SKM-1 (cell line): ENCODE data around the gene C2CD4D.
"Not testable (repeated sequence)": the region's sequence is repeated elsewhere in the genome, so short reads cannot be mapped to it uniquely, and the experiment has no call there.

ENCODE experiments used
- DNase-seq: peaks from one replicate; lab custom pipeline; 2025; ENCODE audit not compliant: unreplicated experiment; lab: John Stamatoyannopoulos, UW

Gene C2CD4D

DNA sequence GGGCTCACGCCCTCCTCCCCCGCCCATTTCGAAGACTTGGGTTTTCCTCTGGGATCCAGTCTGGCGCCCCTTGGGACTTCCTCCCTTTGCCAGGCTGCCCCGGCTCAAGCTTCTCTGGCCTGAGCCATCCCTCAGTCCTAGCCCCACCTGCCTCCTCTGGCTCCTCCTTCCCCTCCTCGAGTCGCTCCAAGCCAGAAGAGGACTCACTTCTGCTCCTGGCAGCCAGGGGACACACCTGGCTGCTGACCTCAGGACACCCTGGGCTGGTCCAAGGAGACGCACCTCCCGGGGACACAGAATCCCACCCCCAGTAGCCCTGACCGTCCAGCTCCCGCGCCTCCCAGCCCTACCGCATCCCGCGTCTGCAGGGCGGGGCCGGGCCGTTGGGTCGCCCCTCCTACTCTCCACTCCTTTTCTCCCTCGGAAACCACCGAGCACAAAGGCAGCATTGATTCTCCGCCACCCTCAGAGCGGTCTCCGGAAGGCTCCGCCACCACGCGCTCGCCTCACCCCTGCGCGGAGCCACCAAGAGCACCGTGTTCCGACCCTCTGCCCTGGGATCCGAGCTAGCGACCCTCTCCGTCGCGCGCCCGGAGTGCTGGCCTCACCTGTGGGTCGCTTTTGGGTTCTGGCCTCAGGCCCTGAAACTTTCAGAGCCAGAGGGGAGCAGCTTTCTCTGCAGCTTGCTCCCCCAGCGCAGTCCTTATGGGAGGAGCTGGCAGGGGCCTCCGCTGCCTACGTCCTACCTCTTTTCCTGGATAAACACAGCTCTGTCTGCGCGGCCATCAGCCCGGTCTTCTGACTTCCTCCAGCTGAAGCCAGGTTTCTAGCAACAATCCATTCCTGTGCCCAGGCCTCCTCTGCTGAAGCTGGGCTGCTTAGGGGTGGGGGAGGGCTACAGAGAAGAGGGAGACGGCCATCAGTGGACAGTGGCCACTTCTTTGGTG lies at the start of gene C2CD4D:
Gene C2CD4D, minus strand, starts transcription at position 364 of the 947 bp plus-strand sequence. CDS start 831 bp downstream, outside the sequence.
- no peak for DNase-seq

DNA sequence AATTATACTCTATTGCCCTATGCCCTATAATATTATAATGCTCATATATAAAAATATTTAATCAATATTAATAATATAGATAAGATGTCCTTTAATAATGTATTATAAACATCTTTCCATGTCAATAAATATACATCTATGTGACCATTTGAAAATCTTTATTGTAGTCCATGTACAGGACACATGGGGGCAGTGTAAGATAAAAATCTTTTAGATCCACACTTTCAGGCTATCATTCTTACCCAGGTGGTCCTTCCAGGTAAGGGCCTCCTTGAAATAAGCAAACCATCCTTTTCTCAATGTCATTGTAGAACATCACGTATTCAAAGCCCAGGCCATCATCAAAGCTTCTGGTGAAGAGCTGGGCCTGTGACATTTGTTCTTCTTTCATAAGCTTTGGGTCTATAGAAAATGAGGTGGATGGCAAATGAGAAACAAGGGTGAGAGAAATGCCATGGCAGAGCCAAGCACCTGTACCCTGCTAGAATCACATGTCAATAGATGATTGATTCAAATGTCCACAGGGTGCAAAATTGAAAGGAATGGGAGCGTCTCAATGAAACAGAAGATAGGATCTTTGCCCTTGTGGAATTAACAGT lies 49.5 kb upstream of the C2CD4D start:
- DNase-seq = no peak

DNA sequence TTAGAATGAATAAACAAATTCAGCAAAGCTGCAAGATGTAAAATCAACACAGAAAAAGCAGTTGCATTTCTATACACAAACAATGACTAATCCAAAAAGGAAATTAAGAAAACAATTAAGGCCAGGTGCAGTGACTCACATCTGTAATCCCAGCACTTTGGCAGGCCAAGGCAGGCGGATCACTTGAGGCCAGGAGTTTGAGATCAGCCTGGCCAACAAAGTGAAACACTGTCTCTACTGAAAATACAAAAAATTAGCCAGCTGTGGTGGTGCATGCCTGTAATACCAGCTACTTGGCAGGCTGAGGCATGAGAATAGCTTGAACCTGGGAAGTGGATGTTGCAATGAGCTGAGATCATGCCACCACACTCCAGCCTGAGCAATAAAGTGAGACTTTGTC lies 47.4 kb upstream of the C2CD4D start:
- no peak for DNase-seq

DNA sequence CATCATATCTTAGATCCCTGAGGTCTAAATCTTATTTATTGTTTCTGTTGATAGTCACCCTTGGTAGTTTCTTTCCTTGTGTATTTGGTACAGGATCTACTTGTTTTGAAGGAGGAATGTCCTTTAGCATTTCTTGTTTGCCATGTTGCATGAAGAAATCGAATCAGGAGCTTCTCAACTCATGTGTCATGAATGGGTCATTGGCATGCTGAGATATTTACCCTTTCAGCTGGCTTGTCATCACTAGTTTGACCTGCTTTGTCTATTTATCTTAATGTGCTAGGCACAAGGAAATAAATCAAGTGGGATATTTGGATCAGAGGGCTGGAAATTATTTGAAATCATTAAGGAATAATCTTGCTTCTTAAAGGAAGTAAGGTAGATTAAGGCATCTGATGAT lies 45.9 kb upstream of the C2CD4D start:
- no peak for DNase-seq

DNA sequence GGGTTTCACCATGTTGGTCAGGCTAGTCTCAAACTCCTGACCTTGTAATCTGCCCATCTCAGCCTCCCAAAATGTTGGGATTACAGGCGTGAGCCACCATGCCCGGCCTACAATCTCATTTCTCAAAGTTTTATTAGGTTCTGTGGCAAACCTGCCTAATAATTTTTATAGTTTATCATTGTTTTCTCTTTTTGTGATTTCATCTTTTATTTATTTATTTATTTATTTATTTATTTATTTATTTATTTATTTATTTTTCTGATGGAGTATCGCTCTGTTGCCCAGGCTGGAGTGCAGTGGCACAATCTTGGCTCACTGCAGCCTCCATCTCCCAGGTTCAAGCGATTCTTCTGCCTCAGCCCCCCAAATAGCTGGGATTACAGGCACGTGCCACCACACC lies 45.3 kb upstream of the C2CD4D start:
- DNase-seq = not testable (repeated sequence)

DNA sequence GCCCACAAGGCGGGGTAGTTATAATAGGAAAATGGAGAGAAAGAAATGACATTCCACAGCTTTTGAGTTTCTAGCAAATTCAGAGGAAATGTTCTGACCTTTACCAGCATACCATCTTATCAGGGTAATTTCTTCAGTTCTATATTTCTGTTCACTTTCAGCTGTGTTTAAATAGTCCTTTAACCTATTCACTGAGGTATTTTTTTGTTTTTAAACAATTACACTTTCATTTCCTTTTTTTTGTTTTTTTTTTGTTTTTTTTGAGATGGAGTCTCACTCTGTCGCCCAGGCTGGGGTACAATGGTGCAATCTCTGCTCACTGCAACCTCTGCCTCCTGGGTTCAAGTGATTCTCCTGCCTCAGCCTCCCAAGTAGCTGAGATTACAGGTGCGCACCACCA lies 44.8 kb upstream of the C2CD4D start:
- DNase-seq = not testable (repeated sequence)

DNA sequence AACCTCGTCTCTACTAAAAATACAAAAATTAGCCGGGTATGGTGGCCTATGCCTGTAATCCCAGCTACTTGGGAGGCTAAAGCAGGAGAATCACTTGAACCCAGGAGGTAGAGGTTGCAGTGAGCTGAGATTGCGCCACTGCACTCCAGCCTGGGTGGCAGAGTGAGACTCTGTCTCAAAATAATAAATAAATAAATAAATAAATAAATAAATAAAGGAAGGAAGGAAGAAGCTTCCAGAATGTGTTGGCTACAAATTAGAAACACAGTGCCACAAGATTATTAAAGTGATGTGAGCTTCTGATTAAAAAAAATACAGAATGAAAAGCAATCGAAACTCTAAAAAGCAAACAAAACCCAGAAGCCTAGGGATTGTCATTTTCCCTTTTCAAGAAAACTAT lies 44.3 kb upstream of the C2CD4D start:
- DNase-seq = not testable (repeated sequence)

DNA sequence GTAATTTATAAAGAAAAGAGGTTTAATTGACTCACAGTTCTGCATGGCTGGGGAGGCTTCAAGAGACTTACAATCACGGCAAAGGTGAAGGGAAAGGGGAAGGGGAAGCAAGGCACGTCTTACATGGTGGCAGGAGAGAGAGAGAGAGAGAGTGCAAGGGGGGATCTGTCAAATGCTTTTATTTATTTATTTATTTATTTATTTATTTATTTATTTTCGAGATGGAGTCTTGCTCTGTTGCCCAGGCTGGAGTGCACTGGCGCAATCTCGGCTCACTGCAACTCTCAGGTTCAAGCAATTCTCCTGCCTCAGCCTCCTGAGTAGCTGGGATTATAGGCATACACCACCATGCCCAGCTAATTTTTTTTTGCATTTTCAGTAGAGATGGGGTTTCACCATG lies 43.3 kb upstream of the C2CD4D start:
- not testable (repeated sequence) for DNase-seq

DNA sequence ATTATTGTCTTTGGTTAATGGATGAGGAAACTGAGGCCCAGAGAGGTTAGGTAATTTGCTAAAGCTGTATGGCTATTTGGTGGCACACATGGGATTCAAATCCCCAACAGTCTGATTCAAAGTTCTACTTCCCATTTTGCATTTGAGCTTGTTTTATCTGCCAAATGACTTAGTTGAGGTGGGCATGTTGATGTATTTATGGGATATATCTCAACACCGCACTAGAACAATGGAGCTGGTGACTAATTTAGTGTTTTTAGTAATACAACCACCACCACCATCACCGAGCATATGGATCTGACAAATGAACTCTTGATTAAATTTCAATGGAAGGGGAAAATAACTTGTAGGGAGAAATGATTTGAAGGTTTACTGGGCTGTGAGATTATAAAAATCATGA lies 42.8 kb upstream of the C2CD4D start:
- no peak for DNase-seq

DNA sequence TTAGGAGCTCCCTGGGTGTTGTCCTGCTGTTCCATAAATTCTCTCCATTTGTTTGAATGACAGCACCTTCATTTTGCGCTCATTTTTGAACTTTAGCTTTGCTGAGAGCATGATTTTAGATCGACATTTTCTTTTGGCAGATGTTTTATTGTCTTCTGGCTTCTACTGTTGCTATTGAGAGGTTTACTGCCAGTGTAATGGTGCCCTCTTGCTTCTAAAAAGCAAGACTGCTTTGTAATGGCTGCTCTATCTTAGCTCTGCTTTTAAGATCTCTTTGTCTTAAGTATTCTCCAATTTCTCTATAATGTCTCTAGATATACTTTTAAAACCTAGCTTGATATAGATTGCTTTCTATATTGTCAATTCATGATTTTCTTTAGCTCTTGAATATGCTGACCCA lies 41.9 kb upstream of the C2CD4D start:
- DNase-seq = no peak

DNA sequence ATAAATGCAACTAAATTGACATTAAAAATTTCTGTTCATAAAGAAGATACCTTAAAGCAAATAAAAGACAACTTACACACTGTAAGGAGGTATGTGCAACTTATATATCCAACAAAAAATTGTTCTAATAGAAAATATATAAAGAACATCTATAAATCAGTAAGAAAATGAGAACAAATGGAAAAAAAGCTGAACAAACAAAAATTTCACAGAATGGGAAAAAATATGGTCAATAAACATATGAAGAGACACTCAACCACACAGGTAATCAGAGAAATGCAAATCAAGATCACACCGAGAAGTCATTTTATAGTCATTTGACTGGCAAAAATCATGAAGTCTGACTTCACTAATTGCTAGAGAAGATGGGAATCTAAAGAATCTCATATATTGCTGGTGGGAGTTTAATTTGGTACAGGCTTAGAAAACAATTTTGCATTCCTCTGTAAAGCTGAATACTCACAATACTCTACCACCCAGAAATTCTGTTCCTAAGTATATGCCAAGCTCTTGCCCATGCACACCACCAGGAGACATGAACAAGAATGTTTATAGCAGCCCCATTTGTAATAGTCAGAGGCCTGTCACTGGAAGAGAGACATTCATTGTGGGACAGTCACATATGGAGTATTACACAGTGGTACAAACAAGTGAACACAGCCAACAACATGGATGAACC lies 35.9 kb upstream of the C2CD4D start:
- no peak for DNase-seq

DNA sequence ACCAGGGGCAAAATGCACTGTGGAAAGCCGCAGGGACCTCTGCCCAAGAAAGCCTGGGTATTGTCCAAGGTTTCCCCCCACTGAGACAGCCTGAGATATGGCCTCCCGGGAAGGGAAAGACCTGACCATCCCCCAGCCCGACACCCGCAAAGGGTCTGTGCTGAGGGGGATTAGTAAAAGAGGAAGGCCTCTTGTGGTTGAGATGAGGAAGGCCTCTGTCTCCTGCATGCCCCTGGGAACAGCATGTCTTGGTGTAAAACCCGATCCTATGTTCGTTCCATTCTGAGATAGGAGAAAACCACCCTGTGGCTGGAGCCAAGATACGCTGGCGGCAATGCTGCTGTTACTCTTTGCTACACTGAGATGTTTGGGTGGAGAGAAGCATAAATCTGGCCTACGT lies 33.2 kb upstream of the C2CD4D start:
- not testable (repeated sequence) for DNase-seq

DNA sequence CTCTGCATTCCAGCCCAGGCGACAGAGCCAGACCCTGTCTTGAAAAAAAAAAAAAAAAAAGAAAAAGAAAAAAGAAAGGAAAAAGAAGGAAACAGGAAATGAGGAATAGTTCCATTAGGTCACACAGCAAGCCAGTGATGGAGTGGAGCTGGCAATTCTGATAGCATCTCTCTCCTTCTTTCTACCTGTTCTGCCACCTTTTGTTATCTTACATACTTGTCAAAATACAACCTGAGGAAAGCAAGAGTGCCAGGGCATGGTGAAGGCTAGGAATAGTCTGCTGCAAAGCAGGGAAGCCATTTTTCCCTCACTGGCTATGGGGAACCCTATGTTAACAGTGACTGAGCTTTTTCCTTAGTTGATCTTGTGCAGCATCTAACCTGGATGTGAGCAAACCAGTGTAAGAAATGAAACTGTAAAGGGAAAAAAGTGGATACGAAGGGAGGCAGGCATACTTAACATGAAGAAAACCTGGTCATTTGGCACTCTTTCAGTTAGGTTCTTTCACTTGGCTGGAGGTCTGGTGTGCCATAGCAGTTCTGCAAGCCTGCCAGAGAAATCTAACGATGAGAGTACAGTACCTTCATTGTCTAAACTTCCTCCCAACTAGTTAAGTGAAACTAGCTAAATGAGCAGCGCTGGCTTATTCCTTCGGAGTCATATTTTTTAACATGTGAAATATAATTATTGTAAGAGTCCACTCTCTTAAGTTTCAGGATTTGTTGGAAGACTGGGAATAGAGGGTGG lies 31.8 kb upstream of the C2CD4D start:
- DNase-seq = no peak

DNA sequence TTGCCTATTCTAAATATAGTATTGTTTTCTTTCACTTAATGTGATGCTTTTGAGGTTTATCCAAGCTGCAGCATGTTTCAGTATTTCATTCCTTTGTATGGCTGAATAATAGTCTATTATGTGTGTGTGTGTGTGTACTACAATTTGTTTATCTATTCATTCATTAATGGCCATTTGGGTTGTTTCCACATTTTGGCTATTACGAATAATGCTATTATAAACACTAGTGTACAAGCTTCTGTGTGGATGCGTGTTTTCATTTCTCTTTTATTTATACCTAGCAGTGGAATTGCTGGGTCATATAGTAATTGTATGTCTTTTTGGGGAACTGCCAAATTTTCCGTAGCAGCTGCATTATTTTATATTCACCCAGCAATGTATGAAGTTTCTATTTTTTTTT lies 28.9 kb upstream of the C2CD4D start:
- DNase-seq = no peak

DNA sequence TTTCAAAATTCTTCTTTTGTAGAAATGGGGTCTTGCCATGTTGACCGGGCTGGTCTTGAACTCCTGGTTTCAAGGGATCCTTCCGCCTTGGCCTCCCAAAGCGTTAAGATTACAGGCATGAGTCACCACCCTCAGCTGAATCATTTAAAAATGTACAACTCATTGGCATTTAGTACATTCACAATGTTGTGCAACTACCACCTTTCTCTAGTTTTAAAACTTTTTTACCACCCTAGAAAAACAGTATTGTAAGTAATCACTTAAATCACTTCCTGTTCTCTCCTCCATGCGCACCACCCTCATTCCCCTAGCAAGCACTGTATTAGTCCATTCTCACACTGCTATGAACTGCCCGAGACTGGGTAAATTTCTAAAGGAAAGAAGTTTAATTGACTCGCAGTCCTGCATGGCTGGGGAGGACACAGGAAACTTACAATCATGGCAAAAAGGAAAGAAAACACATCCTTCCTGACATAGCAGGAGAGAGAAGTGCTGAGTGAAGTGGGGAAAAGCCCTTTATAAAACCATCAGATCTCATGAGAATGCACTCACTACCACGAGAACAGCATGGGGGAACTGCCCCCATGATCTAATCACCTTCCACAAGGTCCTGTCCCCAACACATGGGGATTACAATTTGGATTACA lies 28.3 kb upstream of the C2CD4D start:
- no peak for DNase-seq

DNA sequence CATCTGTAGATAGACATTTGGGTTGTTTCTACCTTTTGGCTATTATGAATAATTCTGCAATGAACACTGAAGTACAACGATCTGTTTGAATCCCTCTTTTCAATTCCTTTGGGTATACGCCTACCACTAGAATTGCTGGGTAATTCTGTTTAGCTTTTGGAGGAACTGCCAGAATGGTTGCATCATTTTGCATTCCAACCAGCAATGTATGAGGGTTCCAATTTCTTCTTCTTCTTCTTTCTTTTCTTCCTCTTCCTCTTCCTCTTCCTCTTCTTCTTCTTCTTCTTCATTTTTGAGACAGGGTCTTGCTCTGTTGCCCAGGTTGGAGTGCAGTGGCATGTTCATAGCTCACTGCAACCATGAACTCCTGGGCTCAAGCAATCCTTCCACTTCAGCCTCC lies 27.7 kb upstream of the C2CD4D start:
- peak; percentile 36 for DNase-seq

DNA sequence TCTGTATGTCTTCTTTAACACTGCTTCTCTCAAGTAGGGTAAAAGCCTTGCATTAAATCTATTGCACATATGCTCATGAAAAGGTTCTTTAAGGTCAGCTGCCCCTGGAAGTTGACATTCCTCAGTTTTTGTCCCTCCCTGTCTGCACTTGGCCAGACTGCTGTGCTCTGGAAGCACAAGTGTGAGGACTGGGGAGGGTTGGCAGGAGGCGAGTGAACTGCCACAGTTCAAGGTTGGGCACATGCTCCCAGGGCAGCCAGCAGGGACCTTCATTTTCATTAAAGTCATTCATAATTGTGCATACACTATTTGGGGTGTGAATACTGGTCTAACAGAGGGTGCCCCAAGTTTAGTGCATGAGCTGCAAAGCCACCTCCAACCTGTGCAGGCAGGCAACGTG lies 24.8 kb upstream of the C2CD4D start:
- no peak for DNase-seq

DNA sequence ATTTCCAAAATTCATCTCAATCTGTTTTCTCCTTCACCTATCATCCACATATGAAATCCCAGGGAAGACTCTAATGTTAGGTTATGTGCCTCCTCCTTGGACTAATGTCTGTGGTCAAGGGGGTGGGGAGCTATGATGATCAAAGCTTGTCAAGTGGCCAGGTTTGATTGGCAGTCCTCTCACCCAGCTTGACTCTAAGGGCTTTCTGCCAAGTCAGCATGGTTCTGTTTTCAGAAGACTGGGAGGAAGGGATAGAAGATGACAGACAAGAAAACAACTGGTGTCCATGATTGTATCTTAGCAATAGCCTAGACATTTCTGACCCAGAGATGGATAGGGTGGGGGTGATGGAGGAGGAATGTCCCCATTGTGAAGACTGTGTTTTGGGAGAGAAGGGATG lies 23.0 kb upstream of the C2CD4D start:
- DNase-seq = no peak

DNA sequence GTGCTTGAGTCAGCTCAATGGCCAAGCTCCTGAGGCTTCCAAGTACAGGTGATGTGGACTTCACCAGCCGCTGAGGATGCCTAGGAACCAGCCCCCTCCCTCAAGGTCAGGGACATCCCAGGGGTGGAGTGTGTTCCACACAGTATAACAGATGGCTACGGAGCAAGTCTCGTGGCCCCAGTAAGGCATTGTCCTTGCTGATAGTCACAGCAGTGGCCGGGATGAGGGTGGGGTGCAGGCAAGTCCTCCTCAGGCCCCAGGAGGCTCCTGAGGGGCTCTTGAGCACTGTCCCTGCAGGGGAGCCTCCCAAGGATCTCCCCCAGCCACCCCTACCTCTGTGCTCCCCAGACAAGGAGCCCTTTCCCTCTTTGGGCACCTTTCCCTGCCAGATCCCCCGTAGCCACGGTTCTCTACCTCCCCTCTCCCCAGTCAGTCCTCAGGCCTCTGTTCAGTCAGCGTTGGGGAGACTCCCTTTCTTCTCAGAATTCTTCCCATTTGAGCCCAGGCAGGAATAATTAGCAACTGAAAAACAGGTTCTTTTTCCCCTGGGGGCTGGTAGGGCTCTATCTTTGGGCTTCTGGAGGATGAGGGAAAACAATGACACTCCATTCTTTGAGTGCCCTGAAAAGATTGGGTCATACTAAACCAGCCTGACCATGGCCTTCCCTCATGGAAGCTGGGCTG lies 21.0 kb upstream of the C2CD4D start:
- no peak for DNase-seq

DNA sequence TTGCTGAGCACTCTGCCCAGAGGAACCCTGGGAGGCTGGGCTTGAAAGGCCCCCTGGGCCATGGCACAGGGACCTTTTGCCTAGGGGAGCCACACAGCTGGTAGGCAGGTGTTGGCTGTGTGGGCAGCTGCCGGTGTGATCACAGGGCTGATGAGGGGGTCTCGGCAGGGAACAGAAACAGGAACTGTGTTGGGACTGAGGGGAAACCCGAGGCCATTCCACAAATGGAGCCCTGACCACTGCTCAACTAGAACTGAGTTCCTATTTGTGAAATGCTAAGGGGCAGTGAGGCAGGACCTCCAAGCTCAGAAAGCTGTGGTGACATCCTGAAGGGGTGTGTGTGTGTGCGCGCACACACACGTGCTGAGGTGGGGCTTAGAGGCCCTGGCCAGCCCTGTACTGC lies 20.3 kb upstream of the C2CD4D start:
- no peak for DNase-seq
